ENCODE data around the gene UBXN2A.
"Not testable (repeated sequence)": the region's sequence is repeated elsewhere in the genome, so short reads cannot be mapped to it uniquely, and the experiment has no call there.

The UBXN2A gene

GRCh38 chr2:24010477-24011249 is 70.4 kb downstream of the UBXN2A start:
- Histone ChIP-seq H3K27me3 (ENCODE audit: control insufficient read depth, insufficient read depth, low read length) (no peaks in the 10 kb centered on the region), H3K9me3 (ENCODE audit: control insufficient read depth, low read length) (no peaks in the 10 kb centered on the region), H2AFZ (no peak overlapping the region), H3K4me1 (no peaks in the 10 kb centered on the region), H3K4me2 (ENCODE audit: low read length) (no peak overlapping the region), H3K79me2 (no peaks in the 10 kb centered on the region), H3K36me3 (ENCODE audit: control insufficient read depth, insufficient read depth, low read length) (no peaks in the 10 kb centered on the region), H3K27ac (no peak overlapping the region), H3K4me3 (ENCODE audit: low read depth, low read length) (no peak overlapping the region), H3K9ac (no peak overlapping the region)
- TF ChIP-seq, protein P1, sequence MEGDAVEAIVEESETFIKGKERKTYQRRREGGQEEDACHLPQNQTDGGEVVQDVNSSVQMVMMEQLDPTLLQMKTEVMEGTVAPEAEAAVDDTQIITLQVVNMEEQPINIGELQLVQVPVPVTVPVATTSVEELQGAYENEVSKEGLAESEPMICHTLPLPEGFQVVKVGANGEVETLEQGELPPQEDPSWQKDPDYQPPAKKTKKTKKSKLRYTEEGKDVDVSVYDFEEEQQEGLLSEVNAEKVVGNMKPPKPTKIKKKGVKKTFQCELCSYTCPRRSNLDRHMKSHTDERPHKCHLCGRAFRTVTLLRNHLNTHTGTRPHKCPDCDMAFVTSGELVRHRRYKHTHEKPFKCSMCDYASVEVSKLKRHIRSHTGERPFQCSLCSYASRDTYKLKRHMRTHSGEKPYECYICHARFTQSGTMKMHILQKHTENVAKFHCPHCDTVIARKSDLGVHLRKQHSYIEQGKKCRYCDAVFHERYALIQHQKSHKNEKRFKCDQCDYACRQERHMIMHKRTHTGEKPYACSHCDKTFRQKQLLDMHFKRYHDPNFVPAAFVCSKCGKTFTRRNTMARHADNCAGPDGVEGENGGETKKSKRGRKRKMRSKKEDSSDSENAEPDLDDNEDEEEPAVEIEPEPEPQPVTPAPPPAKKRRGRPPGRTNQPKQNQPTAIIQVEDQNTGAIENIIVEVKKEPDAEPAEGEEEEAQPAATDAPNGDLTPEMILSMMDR (IDR thresholded peaks at IDR 0.05) = no peak

GRCh38 chr2:24011250-24012104 is 71.2 kb downstream of the UBXN2A start:
- Histone ChIP-seq H2AFZ (no peak overlapping the region), H3K4me1 (no peaks in the 10 kb centered on the region), H3K27me3 (ENCODE audit: control insufficient read depth, insufficient read depth, low read length) (no peaks in the 10 kb centered on the region), H3K36me3 (ENCODE audit: control insufficient read depth, insufficient read depth, low read length) (no peaks in the 10 kb centered on the region), H3K27ac (no peak overlapping the region), H3K9me3 (ENCODE audit: control insufficient read depth, low read length) (no peaks in the 10 kb centered on the region), H3K4me2 (ENCODE audit: low read length) (no peak overlapping the region), H3K4me3 (ENCODE audit: low read depth, low read length) (no peak overlapping the region), H3K9ac (no peak overlapping the region), H3K79me2 (no peaks in the 10 kb centered on the region)
- TF ChIP-seq, protein P1 (IDR thresholded peaks at IDR 0.05) = no peak

- Histone ChIP-seq H3K4me1 (no peaks in the 10 kb centered on the region), H3K27ac (no peak overlapping the region), H3K79me2 (no peaks in the 10 kb centered on the region), H3K9me3 (ENCODE audit: control insufficient read depth, low read length) (no peaks in the 10 kb centered on the region), H3K27me3 (ENCODE audit: control insufficient read depth, insufficient read depth, low read length) (no peaks in the 10 kb centered on the region), H3K36me3 (ENCODE audit: control insufficient read depth, insufficient read depth, low read length) (no peaks in the 10 kb centered on the region), H3K4me3 (ENCODE audit: low read depth, low read length) (no peak overlapping the region), H3K9ac (no peak overlapping the region), H3K4me2 (ENCODE audit: low read length) (no peak overlapping the region), H2AFZ (no peak overlapping the region)
- TF ChIP-seq, protein P1 (IDR thresholded peaks at IDR 0.05) = no peak
These were observed 72.4 kb downstream of the UBXN2A start for GRCh38 chr2:24012521-24013188.

- not testable (repeated sequence) for H3K4me1 ChIP-seq; H3K4me3 ChIP-seq (ENCODE audit: low read depth, low read length); H3K9me3 ChIP-seq (ENCODE audit: control insufficient read depth, low read length); H3K9ac ChIP-seq; H3K79me2 ChIP-seq; H2AFZ ChIP-seq; H3K4me2 ChIP-seq (ENCODE audit: low read length); H3K27ac ChIP-seq; H3K36me3 ChIP-seq (ENCODE audit: control insufficient read depth, insufficient read depth, low read length); H3K27me3 ChIP-seq (ENCODE audit: control insufficient read depth, insufficient read depth, low read length)
These were observed 74.6 kb downstream of the UBXN2A start for GRCh38 chr2:24014902-24015301.

Measured in parathyroid adenoma (tissue), 2 donors.